Psoas muscle (tissue), 8 donors: ENCODE results near the gene CACNA1S. TPM values are rescaled to one million over a fixed set of nuclear protein-coding genes. Genes with fewer than 3 reads are reported as not detected.

ENCODE experiments used
- ATAC-seq, 4 donors: fragments of 200-7000 bp; cut with Tn5 transposase; one replicate each; pipeline ENCODE4 v1.9.1; 2020; ENCODE audit warnings: moderate library complexity in 3 of 4, mild to moderate bottlenecking in 2 of 4
- DNase-seq, 2 donors: peaks; one replicate each; pipeline ENCODE4 v3.0.0-alpha.2; 2020
- H3K27ac ChIP-seq: fragments of 200-600 bp; one replicate; pipeline ENCODE4 v1.8.0; 2022
- H3K27me3 ChIP-seq, 3 donors: fragments of 200-600 bp in 1 of 3; one replicate each; pipeline versions ENCODE4 v1.6.1 to v1.8.0; 2013 to 2022; ENCODE audit warnings: low read length in 2 of 3, mild to moderate bottlenecking in 2 of 3, moderate library complexity in 1 of 3; ENCODE audit not compliant: insufficient read depth in 3 of 3
- H3K36me3 ChIP-seq, 2 donors: fragments of 200-600 bp in 1 of 2; one replicate each; pipeline versions ENCODE4 v1.6.1 to v1.8.0; 2013 to 2022; ENCODE audit warnings: low read depth in 1 of 2, mild to moderate bottlenecking in 1 of 2, moderate library complexity in 1 of 2; ENCODE audit not compliant: insufficient read depth in 1 of 2
- H3K4me1 ChIP-seq: fragments of 200-600 bp; one replicate; pipeline ENCODE4 v1.8.0; 2022
- H3K4me3 ChIP-seq: fragments of 200-600 bp; one replicate; pipeline ENCODE4 v1.8.0; 2022; ENCODE audit warnings: mild to moderate bottlenecking
- H3K9me3 ChIP-seq: fragments of 200-600 bp; one replicate; pipeline ENCODE4 v1.8.0; 2022
- CTCF ChIP-seq: fragments of 200-600 bp; IDR thresholded peaks from one replicate; pipeline ENCODE4 v1.8.0; 2022; ENCODE audit warnings: antibody characterized with exemption
- WGBS, 3 donors: extraction: QIAGEN DNeasy Blood & Tissue Kit; methylation state at CpG; one replicate each; pipeline versions ENCODE4 v1.1.6 to v1.1.7; 2013; 5-methylcytosine and 5-hydroxymethylcytosine counted together
- intact Hi-C, 2 donors: fragments of 100-400 bp; cut with DNase I; formaldehyde crosslinking; loops; one replicate each; pipeline versions ENCODE4 v1.11.0 to v1.14.2; 2022
- polyA plus RNA-seq, 3 donors: library from polyadenylated mRNA; stranded (reverse); fragments of 200-250 nt; gene quantifications; one replicate each; pipeline ENCODE4 v1.2.3, GENCODE V29; 2013
- total RNA-seq, 4 donors: library from RNA; stranded (reverse); fragmentation: NEBNext Ultra II Directional in 2 of 4; extraction: Animal tissue kit (Norgen Biotek cat#: 25700) in 2 of 4; gene quantifications; one replicate each; pipeline versions ENCODE4 v1.2.1 to v1.2.4, GENCODE V29; 2021 to 2023
- donor health status: healthy with polysubstance abuse.
- donor health status: DM: no; HTN: no; CAD: no; lungs with moderate emphysema.
- donor health status: Bipolar disorder and iron deficiency.
- donor health status: healthy.
- donor health status: DM: yes; HTN: yes; CAD: no.
- donor health status: DM: no; HTN: no; CAD: no.
- donor health status: DM: no; HTN: no; CAD: no.
- donor health status: DM: yes; HTN: yes; CAD: no.

Gene CACNA1S
- total and polyA plus RNA-seq, 7 donors: 11.9 to 269 (median 56.3) TPM

- H3K27ac ChIP-seq: no peak overlapping the region
- WGBS, 3 donors: 67 to 73% (median 71%) methylated on average over 6 of the region's 6 CpGs
- H3K4me3 ChIP-seq: no peak overlapping the region
- intact Hi-C loops: no loop called here
- no peaks in the 10 kb centered on the region for H3K9me3 ChIP-seq
- no peak for TF ChIP-seq CTCF
- ATAC-seq: peak in 1 of 4 donors; percentile 6
- H3K36me3 ChIP-seq: peaks cover 0 to 100% of the 10 kb centered on the region in 2 donors
- no peak for DNase-seq
- no peaks in the 10 kb centered on the region for H3K4me1 ChIP-seq
- H3K27me3 ChIP-seq: no peaks in the 10 kb centered on the region
Measured at GRCh38 chr1:201072922-201073321, 39.3 kb downstream of the CACNA1S start.

DNA sequence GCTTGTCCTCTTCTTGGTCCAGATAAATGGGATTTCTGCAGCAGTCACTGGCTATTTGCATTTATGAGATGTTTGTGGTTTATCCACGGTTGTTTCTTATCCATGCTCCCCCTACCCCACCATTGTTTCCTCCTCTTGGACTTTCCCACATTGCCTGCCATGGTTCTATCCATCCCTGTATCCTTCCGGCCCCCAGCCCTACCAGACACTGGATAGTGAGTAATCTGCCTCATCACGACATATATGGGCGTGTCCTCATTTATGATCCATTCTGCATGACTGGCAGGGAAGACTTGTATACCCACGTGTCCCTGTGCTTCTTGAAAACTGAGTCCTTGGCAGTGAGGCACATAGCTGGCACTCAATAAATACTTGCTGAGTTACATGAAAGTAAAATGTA is 40.1 kb downstream of the CACNA1S start:
- H3K4me1 ChIP-seq: no peaks in the 10 kb centered on the region
- no peak overlapping the region for H3K27ac ChIP-seq
- H3K4me3 ChIP-seq: no peak overlapping the region
- H3K9me3 ChIP-seq: no peaks in the 10 kb centered on the region
- H3K27me3 ChIP-seq: no peaks in the 10 kb centered on the region
- 48 to 65% (median 54%) methylated on average over 5 of the region's 5 CpGs for WGBS, 3 donors
- intact Hi-C loops: no loop called here
- peaks cover 0 to 100% of the 10 kb centered on the region in 2 donors for H3K36me3 ChIP-seq
- no peak for DNase-seq
- no peak for TF ChIP-seq CTCF
- ATAC-seq: peak in 1 of 4 donors; percentile 58

- no peak overlapping the region for H3K4me3 ChIP-seq
- peaks cover 0 to 100% of the 10 kb centered on the region in 2 donors for H3K36me3 ChIP-seq
- intact Hi-C loops: no loop called here
- no peak for TF ChIP-seq CTCF
- H3K9me3 ChIP-seq: no peaks in the 10 kb centered on the region
- no peak for DNase-seq
- no peaks in the 10 kb centered on the region for H3K4me1 ChIP-seq
- no peak overlapping the region for H3K27ac ChIP-seq
- no peaks in the 10 kb centered on the region for H3K27me3 ChIP-seq
- ATAC-seq: no peak
- 89 to 93% (median 92%) methylated on average over 3 of the region's 3 CpGs for WGBS, 3 donors
Measured at GRCh38 chr1:201069636-201070035, 42.6 kb downstream of the CACNA1S start.

- Histone ChIP-seq H3K36me3 (peaks cover 0 to 100% of the 10 kb centered on the region in 2 donors), H3K27me3 (no peaks in the 10 kb centered on the region), H3K27ac (no peak overlapping the region), H3K9me3 (no peaks in the 10 kb centered on the region), H3K4me3 (no peak overlapping the region), H3K4me1 (no peaks in the 10 kb centered on the region)
- intact Hi-C loops: no loop called here
- ATAC-seq (no peak), DNase-seq (no peak)
- WGBS, 3 donors: 54 to 68% (median 64%) methylated on average over 4 of the region's 4 CpGs
- no peak for TF ChIP-seq CTCF
Measured at GRCh38 chr1:201068976-201069375, 43.2 kb downstream of the CACNA1S start.

- Histone ChIP-seq H3K4me1 (no peaks in the 10 kb centered on the region), H3K27me3 (no peaks in the 10 kb centered on the region), H3K9me3 (no peaks in the 10 kb centered on the region), H3K27ac (no peak overlapping the region), H3K4me3 (no peak overlapping the region), H3K36me3 (peaks cover 0 to 98% of the 10 kb centered on the region in 2 donors)
- no peak for TF ChIP-seq CTCF
- WGBS, 3 donors: 69 to 74% (median 70%) methylated on average over 4 of the region's 4 CpGs
- intact Hi-C loops: no loop called here
- ATAC-seq (no peak), DNase-seq (peak in 1 of 2 donors; percentile 9)
Measured at GRCh38 chr1:201066986-201067385, 45.2 kb downstream of the CACNA1S start.
